HCT116 (cell line): ENCODE results near the gene NEURL4.
A peak's percentile ranks its signal among the peaks of the same experiment; 100 is the strongest.

Source experiments
- CTCF ChIP-seq, 3 experiments: fragments of 200-600 bp in 1 of 3; sonication (generic) in 1 of 3; IDR thresholded peaks in 2 of 3; conservative IDR thresholded peaks in 1 of 3; 2 replicates each; pipeline ENCODE4 v1.5.1; 2012 to 2017; ENCODE audit warnings: low read depth in 2 of 3, low read length in 2 of 3, antibody characterized with exemption in 1 of 3, borderline replicate concordance in 1 of 3, control low read depth in 1 of 3, mild to moderate bottlenecking in 1 of 3, mixed read lengths in 1 of 3, mixed run types in 1 of 3, moderate library complexity in 1 of 3; ENCODE audit not compliant: insufficient read depth in 1 of 3
- EZH2 ChIP-seq: fragments of 200-600 bp; sonication (generic); IDR thresholded peaks from 2 replicates; pipeline ENCODE4 v1.6.1; 2017; ENCODE audit warnings: antibody characterized with exemption, mixed run types
- POLR2AphosphoS5 ChIP-seq: IDR thresholded peaks from 2 replicates; pipeline ENCODE4 v1.6.1; 2011; ENCODE audit warnings: mild to moderate bottlenecking, low read depth, low read length, moderate library complexity
- RAD21 ChIP-seq: IDR thresholded peaks from 2 replicates; pipeline ENCODE4 v1.6.1; 2012; ENCODE audit warnings: low read depth, mild to moderate bottlenecking
- YY1 ChIP-seq: IDR thresholded peaks from 2 replicates; pipeline ENCODE4 v1.6.1; 2011; ENCODE audit warnings: low read length, low read depth, moderate library complexity, mild to moderate bottlenecking; ENCODE audit not compliant: insufficient replicate concordance; ENCODE audit errors: extremely low read depth
- ZNF274 ChIP-seq: fragments of 200-500 bp; sonication (Bioruptor generic); IDR thresholded peaks from 2 replicates; pipeline ENCODE4 v1.6.1; 2014; ENCODE audit warnings: mild to moderate bottlenecking, low read depth, low read length, inconsistent platforms
- TF ChIP-seq, protein P1 (sequence below): IDR thresholded peaks from 2 replicates; pipeline ENCODE4 v1.6.1; 2011; ENCODE audit warnings: mild to moderate bottlenecking, low read length, moderate library complexity; ENCODE audit not compliant: insufficient replicate concordance; ENCODE audit errors: extremely low read depth

GRCh38 chr17:7313088-7313889 is 15.8 kb downstream of the NEURL4 start:
- TF ChIP-seq CTCF (IDR thresholded peaks at IDR 0.05 in 2 of 3, conservative IDR thresholded peaks at IDR 0.05 in 1 of 3; ENCODE audit: borderline replicate concordance in 1 of 3, insufficient read depth in 1 of 3, low read depth in 2 of 3, low read length in 2 of 3) (peak in 2 of 3 experiments; percentile 49 to 58; a peak in 4 of 6 replicates), EZH2 (no peak), RAD21 (no peak), ZNF274 (no peak), POLR2AphosphoS5 (peak; percentile 30; the same call in 1 of the 2 replicates), YY1 (no peak)
- TF ChIP-seq, protein P1, sequence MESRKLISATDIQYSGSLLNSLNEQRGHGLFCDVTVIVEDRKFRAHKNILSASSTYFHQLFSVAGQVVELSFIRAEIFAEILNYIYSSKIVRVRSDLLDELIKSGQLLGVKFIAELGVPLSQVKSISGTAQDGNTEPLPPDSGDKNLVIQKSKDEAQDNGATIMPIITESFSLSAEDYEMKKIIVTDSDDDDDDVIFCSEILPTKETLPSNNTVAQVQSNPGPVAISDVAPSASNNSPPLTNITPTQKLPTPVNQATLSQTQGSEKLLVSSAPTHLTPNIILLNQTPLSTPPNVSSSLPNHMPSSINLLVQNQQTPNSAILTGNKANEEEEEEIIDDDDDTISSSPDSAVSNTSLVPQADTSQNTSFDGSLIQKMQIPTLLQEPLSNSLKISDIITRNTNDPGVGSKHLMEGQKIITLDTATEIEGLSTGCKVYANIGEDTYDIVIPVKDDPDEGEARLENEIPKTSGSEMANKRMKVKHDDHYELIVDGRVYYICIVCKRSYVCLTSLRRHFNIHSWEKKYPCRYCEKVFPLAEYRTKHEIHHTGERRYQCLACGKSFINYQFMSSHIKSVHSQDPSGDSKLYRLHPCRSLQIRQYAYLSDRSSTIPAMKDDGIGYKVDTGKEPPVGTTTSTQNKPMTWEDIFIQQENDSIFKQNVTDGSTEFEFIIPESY = no peak
